ENCODE measurements around the gene ABHD6.
"Not testable (repeated sequence)": the region's sequence is repeated elsewhere in the genome, so short reads cannot be mapped to it uniquely, and the experiment has no call there.

The ABHD6 gene

GRCh38 chr3:58223855-58224254 is 13.7 kb upstream of the ABHD6 start (continued):
- no peak for TF ChIP-seq PRDM2 (tag by site-specific recombination; IDR thresholded peaks at IDR 0.05; ENCODE audit: borderline replicate concordance)
- TF ChIP-seq ZSCAN23 (tag by site-specific recombination; IDR thresholded peaks at IDR 0.05), result no peak
- no peak for TF ChIP-seq ZNF175 (tag by site-specific recombination; IDR thresholded peaks at IDR 0.05)
- no peak for TF ChIP-seq ZNF133 (tag by site-specific recombination; IDR thresholded peaks at IDR 0.05)
- no peak for TF ChIP-seq HOXD13 (CRISPR knock-in tag; IDR thresholded peaks at IDR 0.05; ENCODE audit: borderline replicate concordance)
- TF ChIP-seq ZNF621 (tag by site-specific recombination; IDR thresholded peaks at IDR 0.05), result no peak
- no peak for TF ChIP-seq PRDM4 (tag by site-specific recombination; IDR thresholded peaks at IDR 0.05)
- no peak for TF ChIP-seq GLI4 (tag by site-specific recombination; IDR thresholded peaks at IDR 0.05)
- no peak for TF ChIP-seq SP2 (tag by site-specific recombination; IDR thresholded peaks at IDR 0.05)
- no peak for TF ChIP-seq ZNF398 (tag by site-specific recombination; IDR thresholded peaks at IDR 0.05)
- no peak for TF ChIP-seq WT1 (tag by site-specific recombination; IDR thresholded peaks at IDR 0.05)

GRCh38 chr3:58227933-58228332 is 9.7 kb upstream of the ABHD6 start:
- H3K4me1 ChIP-seq (ENCODE audit: control insufficient read depth, insufficient read depth, low read length); H3K27ac ChIP-seq (ENCODE audit: extremely low read depth, low read depth, low read length); H3K36me3 ChIP-seq (ENCODE audit: control insufficient read depth in 2 of 2, insufficient read depth in 1 of 2, low read length in 2 of 2); H3K4me3 ChIP-seq (ENCODE audit: low read depth, low read length); H3K9me3 ChIP-seq (ENCODE audit: control insufficient read depth, insufficient read depth, low read depth, low read length); POLR2A ChIA-PET: not testable (repeated sequence)
- CTCF ChIA-PET, result interaction anchor here (0.6 to 1.0 kb wide), 6 partner anchors 11 to 185 kb away, joined by 3 read pairs; no protein-coding TSS in a partner anchor
- peak; percentile 76 for TF ChIP-seq ZNF518A (tag by site-specific recombination; conservative IDR thresholded peaks at IDR 0.05; ENCODE audit: low read depth)
- peak; percentile 58 for TF ChIP-seq ZNF426 (tag by site-specific recombination; IDR thresholded peaks at IDR 0.05)
- 0 out of 2 replicates have a peak, but pooled peaks have one; percentile 32 for TF ChIP-seq ZNF140 (tag by site-specific recombination; IDR thresholded peaks at IDR 0.05)
- peak; percentile 66; the same call in 1 of the 2 replicates for TF ChIP-seq ZNF202 (tag by site-specific recombination; IDR thresholded peaks at IDR 0.05; ENCODE audit: borderline replicate concordance)
- peak; percentile 80; the same call in 1 of the 2 replicates for TF ChIP-seq ZNF560 (tag by site-specific recombination; IDR thresholded peaks at IDR 0.05; ENCODE audit: borderline replicate concordance)
- TF ChIP-seq ZNF394 (tag by site-specific recombination; IDR thresholded peaks at IDR 0.05; ENCODE audit: borderline replicate concordance), result peak; percentile 73; the same call in 1 of the 2 replicates
- TF ChIP-seq ZBTB8A (tag by site-specific recombination; IDR thresholded peaks at IDR 0.05), result peak; percentile 43
- peak; percentile 40 for TF ChIP-seq ZNF555 (tag by site-specific recombination; conservative IDR thresholded peaks at IDR 0.05)
- TF ChIP-seq ZBTB21 (tag by site-specific recombination; IDR thresholded peaks at IDR 0.05), result 0 out of 2 replicates have a peak, but pooled peaks have one; percentile 9
- TF ChIP-seq ZNF433 (tag by site-specific recombination; IDR thresholded peaks at IDR 0.05; ENCODE audit: low read depth), result peak; percentile 35
- peak; percentile 50 for TF ChIP-seq ZNF623 (tag by site-specific recombination; IDR thresholded peaks at IDR 0.05)

Measured in HEK293 (cell line).